GM23338 (cell line): ENCODE results near the gene GADD45GIP1. TPM values are rescaled to one million over a fixed set of nuclear protein-coding genes. Genes with fewer than 3 reads are reported as not detected.

Experiments used
- ATAC-seq: fragments of 200-7000 bp; cut with Tn5 transposase; 3 replicates; pipeline ENCODE4 v1.9.1; 2020
- DNase-seq: peaks from one replicate; pipeline ENCODE4 v3.0.0-alpha.2; 2015; ENCODE audit warnings: low spot score
- H2AFZ ChIP-seq: fragments of 200-600 bp; sonication (generic); 2 replicates; pipeline ENCODE4 v1.8.0; 2016; ENCODE audit warnings: antibody characterized with exemption, mild to moderate bottlenecking, moderate library complexity
- H3F3A ChIP-seq: fragments of 200-600 bp; sonication (generic); replicated peaks from 2 replicates; pipeline ENCODE4 v1.8.0; 2017; ENCODE audit warnings: antibody characterized with exemption, mixed run types, low read depth
- H3K27ac ChIP-seq: fragments of 200-600 bp; sonication (generic); 2 replicates; pipeline ENCODE4 v1.6.1; 2016; ENCODE audit warnings: low read depth
- H3K27me3 ChIP-seq: fragments of 200-600 bp; sonication (generic); 2 replicates; pipeline ENCODE4 v1.8.0; 2016; ENCODE audit warnings: mild to moderate bottlenecking, mixed run types, moderate library complexity; ENCODE audit not compliant: insufficient read depth
- H3K36me3 ChIP-seq: fragments of 200-600 bp; sonication (generic); 2 replicates; pipeline ENCODE4 v1.8.0; 2016; ENCODE audit warnings: mild to moderate bottlenecking; ENCODE audit not compliant: insufficient read depth
- H3K4me1 ChIP-seq: fragments of 200-600 bp; sonication (generic); 2 replicates; pipeline ENCODE4 v1.8.0; 2016; ENCODE audit warnings: mild to moderate bottlenecking, moderate library complexity; ENCODE audit not compliant: insufficient read depth
- H3K4me2 ChIP-seq: fragments of 200-600 bp; sonication (generic); 2 replicates; pipeline ENCODE4 v1.7.1; 2017; ENCODE audit warnings: mixed run types
- H3K4me3 ChIP-seq: fragments of 200-600 bp; sonication (generic); 2 replicates; pipeline ENCODE4 v1.6.1; 2016; ENCODE audit warnings: mixed run types
- H3K79me2 ChIP-seq: fragments of 200-600 bp; sonication (generic); replicated peaks from 2 replicates; pipeline ENCODE4 v1.8.0; 2017; ENCODE audit warnings: mild to moderate bottlenecking; ENCODE audit not compliant: insufficient read depth
- H3K9me2 ChIP-seq: fragments of 200-600 bp; sonication (generic); 2 replicates; pipeline ENCODE4 v1.8.0; 2017; ENCODE audit not compliant: insufficient read depth
- H4K20me1 ChIP-seq: fragments of 200-600 bp; sonication (generic); replicated peaks from 2 replicates; pipeline ENCODE4 v1.8.0; 2017; ENCODE audit warnings: mild to moderate bottlenecking; ENCODE audit not compliant: insufficient read depth
- H3K27ac Mint-ChIP-seq: 2 replicates; pipeline ENCODE4 v1.8.0; 2020; ENCODE audit warnings: inconsistent platforms, mild to moderate bottlenecking, moderate library complexity, mixed read lengths
- H3K27me3 Mint-ChIP-seq: 3 replicates; pipeline ENCODE4 v1.8.0; 2022; ENCODE audit warnings: low read depth, mild to moderate bottlenecking, moderate library complexity, mixed read lengths, inconsistent platforms; ENCODE audit not compliant: insufficient read depth, poor library complexity
- H3K36me3 Mint-ChIP-seq: 3 replicates; pipeline ENCODE4 v1.8.0; 2021; ENCODE audit warnings: low read depth, mild to moderate bottlenecking, inconsistent platforms, moderate library complexity, mixed read lengths
- H3K4me1 Mint-ChIP-seq: 3 replicates; pipeline ENCODE4 v1.8.0; 2020; ENCODE audit warnings: mild to moderate bottlenecking, inconsistent platforms, mixed read lengths
- H3K4me3 Mint-ChIP-seq: 3 replicates; pipeline ENCODE4 v1.8.0; 2021; ENCODE audit warnings: moderate library complexity, mild to moderate bottlenecking, inconsistent platforms, mixed read lengths
- H3K9me3 Mint-ChIP-seq: 3 replicates; pipeline ENCODE4 v1.8.0; 2020; ENCODE audit warnings: moderate library complexity, mild to moderate bottlenecking, inconsistent platforms, mixed read lengths
- EZH2 ChIP-seq: fragments of 200-600 bp; sonication (generic); IDR thresholded peaks from one replicate; pipeline ENCODE4 v1.8.0; 2017; ENCODE audit warnings: antibody characterized with exemption, mild to moderate bottlenecking, low read depth; ENCODE audit not compliant: unreplicated experiment
- NANOG ChIP-seq: IDR thresholded peaks from 2 replicates; pipeline ENCODE4 v1.6.1; 2016; ENCODE audit warnings: antibody characterized with exemption, borderline replicate concordance
- POLR2AphosphoS5 ChIP-seq: IDR thresholded peaks from 2 replicates; pipeline ENCODE4 v1.6.1; 2016; ENCODE audit warnings: antibody characterized with exemption, low read depth
- STAT1 ChIP-seq: IDR thresholded peaks from one replicate; pipeline ENCODE4 v1.6.1; 2016; ENCODE audit warnings: antibody characterized with exemption; ENCODE audit not compliant: unreplicated experiment
- ZNF331 ChIP-seq: fragments of 250-450 bp; sonication (Bioruptor Pico); IDR thresholded peaks from 2 replicates; pipeline ENCODE4 v1.5.0; 2020; ENCODE audit warnings: low read depth, mild to moderate bottlenecking, moderate library complexity
- ZNF462 ChIP-seq: fragments of 250-450 bp; sonication (Bioruptor Pico); IDR thresholded peaks from 2 replicates; pipeline ENCODE4 v1.5.0; 2020; ENCODE audit warnings: mild to moderate bottlenecking, moderate library complexity
- polyA plus RNA-seq: library from polyadenylated mRNA; unstranded; fragments of >200 nt; fragmentation: Nextera tagmentation; extraction: Ambion mirVana; gene quantifications from 2 replicates; pipeline ENCODE4 v1.2.1, GENCODE V29; 2016
- total RNA-seq: library from RNA; depleted of rRNA; stranded (reverse); fragments of >200 nt; shearing (Covaris generic); gene quantifications from 2 replicates; pipeline ENCODE4 v1.2.3, GENCODE V29; 2014
- TF ChIP-seq, protein P1 (sequence below): IDR thresholded peaks from one replicate; pipeline ENCODE4 v1.6.1; 2018; ENCODE audit warnings: antibody characterized with exemption; ENCODE audit not compliant: unreplicated experiment
- TF ChIP-seq, protein P2 (sequence below), 2 experiments: fragments of 200-600 bp in 1 of 2; sonication (generic) in 1 of 2; conservative IDR thresholded peaks; 2 replicates each; pipeline versions ENCODE4 v1.5.1 to v1.6.1; 2016 to 2017; ENCODE audit warnings: antibody characterized with exemption in 2 of 2, low read depth in 2 of 2, mild to moderate bottlenecking in 2 of 2, moderate library complexity in 1 of 2

The GADD45GIP1 gene
- total and polyA plus RNA-seq, 2 experiments from 2014 or later = 63.9 to 255 TPM

DNA sequence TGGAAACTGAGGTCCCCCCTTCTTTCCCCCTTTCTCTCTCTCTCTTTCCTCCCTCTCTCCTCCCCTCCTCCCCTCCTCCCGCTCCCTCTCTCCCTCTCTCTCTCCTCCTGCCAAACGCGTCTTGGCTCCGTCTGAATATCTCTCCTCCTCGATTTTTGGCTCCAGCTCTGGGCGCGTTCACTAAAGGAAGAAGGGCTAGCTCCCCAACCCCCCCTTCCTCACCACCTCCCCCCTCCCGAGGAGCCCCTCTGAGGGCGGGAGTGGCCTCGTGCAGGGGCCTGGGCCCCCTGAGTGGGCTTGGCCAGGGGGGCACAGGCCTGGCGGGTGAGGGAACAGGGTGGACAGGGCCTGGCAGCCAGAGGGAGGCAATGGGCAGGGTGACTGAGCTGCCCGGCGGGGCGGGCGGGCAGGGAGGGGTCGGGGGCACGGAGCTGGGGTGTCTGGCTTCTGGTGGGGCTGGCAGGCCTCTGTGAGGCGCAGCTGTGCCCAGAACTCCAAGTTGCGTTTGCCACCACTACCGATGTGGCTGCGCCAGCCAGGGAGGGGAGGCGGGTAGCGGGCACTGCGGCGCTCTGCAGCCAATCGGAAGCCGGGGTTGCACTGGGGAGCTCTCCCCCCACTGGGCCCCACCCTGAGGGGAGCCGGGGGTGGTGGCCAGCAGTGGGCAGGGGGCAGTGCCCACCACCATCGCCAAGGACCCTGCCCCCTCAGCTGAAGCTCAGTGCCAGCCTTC is 45.3 kb upstream of the GADD45GIP1 start:
- Mint-ChIP-seq H3K4me3 (no peak overlapping the region), H3K27ac (no peak overlapping the region), H3K4me1 (no peaks in the 10 kb centered on the region; the same call in 2 of the 3 replicates), H3K27me3 (peaks cover 68% of the 10 kb centered on the region), H3K9me3 (no peaks in the 10 kb centered on the region), H3K36me3 (no peaks in the 10 kb centered on the region; the same call in 2 of the 3 replicates)
- H3K9me2 ChIP-seq = no peaks in the 10 kb centered on the region
- H2AFZ ChIP-seq = no peak overlapping the region
- no peaks in the 10 kb centered on the region; the same call in 1 of the 2 replicates for H4K20me1 ChIP-seq
- H3K27me3 ChIP-seq = peaks cover 86% of the 10 kb centered on the region
- TF ChIP-seq, protein P1, sequence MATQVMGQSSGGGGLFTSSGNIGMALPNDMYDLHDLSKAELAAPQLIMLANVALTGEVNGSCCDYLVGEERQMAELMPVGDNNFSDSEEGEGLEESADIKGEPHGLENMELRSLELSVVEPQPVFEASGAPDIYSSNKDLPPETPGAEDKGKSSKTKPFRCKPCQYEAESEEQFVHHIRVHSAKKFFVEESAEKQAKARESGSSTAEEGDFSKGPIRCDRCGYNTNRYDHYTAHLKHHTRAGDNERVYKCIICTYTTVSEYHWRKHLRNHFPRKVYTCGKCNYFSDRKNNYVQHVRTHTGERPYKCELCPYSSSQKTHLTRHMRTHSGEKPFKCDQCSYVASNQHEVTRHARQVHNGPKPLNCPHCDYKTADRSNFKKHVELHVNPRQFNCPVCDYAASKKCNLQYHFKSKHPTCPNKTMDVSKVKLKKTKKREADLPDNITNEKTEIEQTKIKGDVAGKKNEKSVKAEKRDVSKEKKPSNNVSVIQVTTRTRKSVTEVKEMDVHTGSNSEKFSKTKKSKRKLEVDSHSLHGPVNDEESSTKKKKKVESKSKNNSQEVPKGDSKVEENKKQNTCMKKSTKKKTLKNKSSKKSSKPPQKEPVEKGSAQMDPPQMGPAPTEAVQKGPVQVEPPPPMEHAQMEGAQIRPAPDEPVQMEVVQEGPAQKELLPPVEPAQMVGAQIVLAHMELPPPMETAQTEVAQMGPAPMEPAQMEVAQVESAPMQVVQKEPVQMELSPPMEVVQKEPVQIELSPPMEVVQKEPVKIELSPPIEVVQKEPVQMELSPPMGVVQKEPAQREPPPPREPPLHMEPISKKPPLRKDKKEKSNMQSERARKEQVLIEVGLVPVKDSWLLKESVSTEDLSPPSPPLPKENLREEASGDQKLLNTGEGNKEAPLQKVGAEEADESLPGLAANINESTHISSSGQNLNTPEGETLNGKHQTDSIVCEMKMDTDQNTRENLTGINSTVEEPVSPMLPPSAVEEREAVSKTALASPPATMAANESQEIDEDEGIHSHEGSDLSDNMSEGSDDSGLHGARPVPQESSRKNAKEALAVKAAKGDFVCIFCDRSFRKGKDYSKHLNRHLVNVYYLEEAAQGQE = no peak
- peak; percentile 34 for TF ChIP-seq EZH2
- no peak for TF ChIP-seq STAT1
- TF ChIP-seq, protein P2, sequence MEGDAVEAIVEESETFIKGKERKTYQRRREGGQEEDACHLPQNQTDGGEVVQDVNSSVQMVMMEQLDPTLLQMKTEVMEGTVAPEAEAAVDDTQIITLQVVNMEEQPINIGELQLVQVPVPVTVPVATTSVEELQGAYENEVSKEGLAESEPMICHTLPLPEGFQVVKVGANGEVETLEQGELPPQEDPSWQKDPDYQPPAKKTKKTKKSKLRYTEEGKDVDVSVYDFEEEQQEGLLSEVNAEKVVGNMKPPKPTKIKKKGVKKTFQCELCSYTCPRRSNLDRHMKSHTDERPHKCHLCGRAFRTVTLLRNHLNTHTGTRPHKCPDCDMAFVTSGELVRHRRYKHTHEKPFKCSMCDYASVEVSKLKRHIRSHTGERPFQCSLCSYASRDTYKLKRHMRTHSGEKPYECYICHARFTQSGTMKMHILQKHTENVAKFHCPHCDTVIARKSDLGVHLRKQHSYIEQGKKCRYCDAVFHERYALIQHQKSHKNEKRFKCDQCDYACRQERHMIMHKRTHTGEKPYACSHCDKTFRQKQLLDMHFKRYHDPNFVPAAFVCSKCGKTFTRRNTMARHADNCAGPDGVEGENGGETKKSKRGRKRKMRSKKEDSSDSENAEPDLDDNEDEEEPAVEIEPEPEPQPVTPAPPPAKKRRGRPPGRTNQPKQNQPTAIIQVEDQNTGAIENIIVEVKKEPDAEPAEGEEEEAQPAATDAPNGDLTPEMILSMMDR (conservative IDR thresholded peaks at IDR 0.05; ENCODE audit: low read depth in 2 of 2) = no peak
- H3F3A ChIP-seq = no peaks in the 10 kb centered on the region
- H3K36me3 ChIP-seq = no peaks in the 10 kb centered on the region
- DNase-seq (no peak), ATAC-seq (no peak)
- no peak overlapping the region for H3K4me2 ChIP-seq
- H3K4me1 ChIP-seq = no peaks in the 10 kb centered on the region
- no peak overlapping the region for H3K27ac ChIP-seq
- no peak overlapping the region for H3K4me3 ChIP-seq
- no peaks in the 10 kb centered on the region for H3K79me2 ChIP-seq

- Mint-ChIP-seq H3K4me1 (no peaks in the 10 kb centered on the region; the same call in 2 of the 3 replicates), H3K27ac (no peak overlapping the region), H3K36me3 (no peaks in the 10 kb centered on the region; the same call in 2 of the 3 replicates), H3K27me3 (peaks cover 69% of the 10 kb centered on the region), H3K9me3 (no peaks in the 10 kb centered on the region), H3K4me3 (no peak overlapping the region)
- Histone ChIP-seq H3K27ac (no peak overlapping the region), H3K79me2 (no peaks in the 10 kb centered on the region), H2AFZ (no peak overlapping the region), H3K4me1 (no peaks in the 10 kb centered on the region), H3K4me2 (no peak overlapping the region), H3F3A (peaks cover 4% of the 10 kb centered on the region; the same call in 1 of the 2 replicates), H3K36me3 (no peaks in the 10 kb centered on the region), H4K20me1 (no peaks in the 10 kb centered on the region; the same call in 1 of the 2 replicates), H3K9me2 (no peaks in the 10 kb centered on the region), H3K4me3 (no peak overlapping the region), H3K27me3 (peaks cover 86% of the 10 kb centered on the region)
- ATAC-seq = no peak
- no peak for DNase-seq
- TF ChIP-seq ZNF331 (no peak), ZNF462 (CRISPR knock-in tag) (no peak), POLR2AphosphoS5 (no peak), NANOG (no peak)
These were observed 44.6 kb upstream of the GADD45GIP1 start for GRCh38 chr19:13001502-13002165.
